Activated CD4-positive, alpha-beta memory T cell treated with anti-CD3 and anti-CD28 coated beads, Interleukin-2, amount 10 ng/mL, durations not matched to agents 7 days and 5 days (primary cell): Measurements from ENCODE around the gene TM9SF2. TPM values are rescaled to one million over a fixed set of nuclear protein-coding genes. Genes with fewer than 3 reads are reported as not detected.

Experiments used
- total RNA-seq, 2 experiments: library from RNA; stranded (reverse); gene quantifications; one replicate each; pipeline ENCODE4 v1.2.3, GENCODE V29; 2021

The TM9SF2 gene
- total RNA-seq, 2 experiments from 2014 or later = 84.5 to 88.6 TPM

Other genes with a start within 250 kb of the TM9SF2 start
- 10 to 100 TPM; 10.3 to 10.4 TPM for gene GPR18, start 243.1 kb upstream of the TM9SF2 start, total RNA-seq
- 10 to 100 TPM; 43.7 to 46.2 TPM for gene GPR183, start 194.1 kb upstream of the TM9SF2 start, total RNA-seq
- 1 to 10 TPM; 4.2 to 4.9 TPM for gene CLYBL, start 105.2 kb downstream of the TM9SF2 start, total RNA-seq